ENCODE results near the gene LRRC66. TPM values are rescaled to one million over a fixed set of nuclear protein-coding genes. Genes with fewer than 3 reads are reported as not detected.

LRRC66 gene
- total RNA-seq, 4 donors from 2014 or later, result 0.15 to 0.40 (median 0.38) TPM; not detected in 1

GRCh38 chr4:52057196-52057595 lies 37.0 kb upstream of the LRRC66 start:
- intact Hi-C loops (cut with DNase I), result no loop called here
- no peaks in the 10 kb centered on the region for H3K9me3 ChIP-seq
- no peak overlapping the region for H3K27ac ChIP-seq
- TF ChIP-seq POLR2A (IDR thresholded peaks at IDR 0.05), result no peak
- no peak for TF ChIP-seq CTCF (IDR thresholded peaks at IDR 0.05)
- H3K4me1 ChIP-seq, result no peaks in the 10 kb centered on the region
- no peak for DNase-seq
- no peak overlapping the region for H3K4me3 ChIP-seq (replicated peaks in 1 of 3)
- H3K36me3 ChIP-seq, result no peaks in the 10 kb centered on the region
- H3K27me3 ChIP-seq, result no peaks in the 10 kb centered on the region

DNA sequence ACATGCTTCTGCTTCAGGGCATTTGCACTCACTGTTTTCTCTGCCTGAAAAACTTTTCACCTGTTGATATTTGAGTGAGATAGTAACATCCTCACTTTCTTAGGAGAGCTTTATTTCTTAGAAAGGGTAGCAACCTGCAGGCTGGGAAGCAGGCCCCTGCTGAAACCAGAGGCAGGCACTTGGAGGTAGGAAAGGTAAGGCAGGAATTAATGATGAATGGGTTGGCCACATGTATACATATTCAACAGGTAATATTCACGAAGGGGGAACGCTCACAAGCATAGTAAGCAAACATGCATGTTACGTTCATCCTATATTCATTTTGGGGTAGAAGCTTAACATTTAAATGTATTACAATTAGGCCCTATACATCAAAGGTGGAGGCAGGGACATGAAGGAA lies 34.1 kb upstream of the LRRC66 start:
- Histone ChIP-seq H3K4me1 (peaks cover 0 to 5% of the 10 kb centered on the region in 2 donors), H3K4me3 (replicated peaks in 1 of 3) (no peak overlapping the region), H3K9me3 (no peaks in the 10 kb centered on the region), H3K27ac (no peak overlapping the region), H3K27me3 (no peaks in the 10 kb centered on the region), H3K36me3 (no peaks in the 10 kb centered on the region)
- DNase-seq, result no peak
- 92 to 95% methylated on average over 3 of the region's 3 CpGs for WGBS, 2 donors
- TF ChIP-seq POLR2A (IDR thresholded peaks at IDR 0.05) (no peak), CTCF (IDR thresholded peaks at IDR 0.05) (no peak)
- intact Hi-C loops (cut with DNase I), result no loop called here

DNA sequence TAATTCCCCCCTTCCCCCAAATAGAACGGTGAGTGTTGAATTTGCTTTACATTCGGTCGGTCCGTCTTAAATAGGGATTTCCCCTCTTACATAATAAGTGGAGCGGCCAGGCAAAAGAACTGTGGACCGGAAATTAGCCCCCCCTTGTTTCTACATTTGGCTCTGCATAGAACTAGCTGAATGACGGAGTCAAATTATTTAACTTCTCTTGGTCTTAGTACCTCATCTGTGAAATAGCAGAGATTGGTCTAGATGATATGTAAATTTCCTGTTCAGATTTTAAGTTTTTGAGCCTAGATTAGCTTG lies 32.3 kb upstream of the LRRC66 start:
- no peak for TF ChIP-seq CTCF (IDR thresholded peaks at IDR 0.05)

GRCh38 chr4:52051615-52052474 lies 31.7 kb upstream of the LRRC66 start:
- Histone ChIP-seq H3K4me3 (replicated peaks in 1 of 3) (peak overlapping the region; percentile 0 to 9 (median 8)), H3K27me3 (no peaks in the 10 kb centered on the region), H3K9me3 (no peaks in the 10 kb centered on the region), H3K36me3 (no peaks in the 10 kb centered on the region), H3K4me1 (peaks cover 0 to 5% of the 10 kb centered on the region in 2 donors), H3K27ac (no peak overlapping the region)
- intact Hi-C loops (cut with DNase I), result no loop called here
- DNase-seq, result peak; percentile 27 to 39
- TF ChIP-seq POLR2A (IDR thresholded peaks at IDR 0.05), result no peak
- no peak for TF ChIP-seq CTCF (IDR thresholded peaks at IDR 0.05)
- 8 to 15% methylated on average over 38 to 45 of the region's 46 CpGs for WGBS, 2 donors

More for the DNA sequence above, 32.3 kb upstream of the LRRC66 start:
- Histone ChIP-seq H3K27me3 (no peaks in the 10 kb centered on the region), H3K27ac (no peak overlapping the region), H3K9me3 (no peaks in the 10 kb centered on the region), H3K4me3 (replicated peaks in 1 of 3) (no peak overlapping the region), H3K4me1 (peaks cover 0 to 5% of the 10 kb centered on the region in 2 donors), H3K36me3 (no peaks in the 10 kb centered on the region)
- 42 to 48% methylated on average over 7 of the region's 7 CpGs for WGBS, 2 donors
- intact Hi-C loops (cut with DNase I), result no loop called here
- DNase-seq, result no peak

DNA sequence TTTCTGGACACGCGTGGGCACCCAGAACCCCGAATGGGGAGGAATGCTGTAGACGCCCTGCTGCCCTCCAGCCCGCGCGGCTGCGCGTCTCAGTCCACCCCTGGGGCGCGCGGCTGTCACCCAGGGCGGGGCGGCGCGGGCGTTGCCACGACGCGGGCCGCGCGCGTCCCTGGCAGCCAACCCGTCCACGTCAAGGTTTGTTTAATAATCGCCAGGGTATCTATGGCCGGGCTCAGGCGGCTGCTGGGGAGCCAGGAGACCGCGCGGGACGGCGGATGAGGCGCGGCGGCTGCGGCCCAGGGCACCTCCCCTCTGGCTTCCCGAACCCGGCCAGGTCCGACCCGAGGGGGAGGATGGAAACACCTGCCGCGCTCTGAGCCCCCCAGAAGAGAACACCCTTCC lies 31.1 kb upstream of the LRRC66 start, which contains the start of gene SPATA18:
SPATA18 (plus strand) TSS at position 92 of the 402 bp plus-strand sequence. CDS start 401 bp downstream, outside the sequence.
- Histone ChIP-seq H3K27ac (no peak within 1 kb of the TSS), H3K36me3 (no peaks in the 10 kb centered on the region), H3K4me1 (peaks cover 0 to 5% of the 10 kb centered on the region in 2 donors), H3K27me3 (no peaks in the 10 kb centered on the region), H3K9me3 (no peaks in the 10 kb centered on the region), H3K4me3 (replicated peaks in 1 of 3) (peak within 1 kb of the TSS; percentile 0 to 9 (median 8))
- no peak for TF ChIP-seq POLR2A (IDR thresholded peaks at IDR 0.05)
- TF ChIP-seq CTCF (IDR thresholded peaks at IDR 0.05), result no peak
- peak in 1 of 2 donors; percentile 10 for DNase-seq
- intact Hi-C loops (cut with DNase I), result no loop called here
- 1 to 5% methylated on average over 4 to 8 of the region's 44 CpGs for WGBS, 2 donors

Measured in thyroid gland (tissue), 4 donors.